GM21528 (cell line): ENCODE results near the gene SCRG1.

Source experiments
- ATAC-seq: cut with Tn5 transposase; IDR thresholded peaks from one replicate; pipeline ENCODE4 v1.9.1; 2021; ENCODE audit warnings: mild to moderate bottlenecking, moderate library complexity; ENCODE audit not compliant: unreplicated experiment, low FRiP score

SCRG1 gene

GRCh38 chr4:173398779-173399415 is at the start of gene SCRG1:
Gene SCRG1 (minus strand): TSS chr4:173399116. CDS start chr4:173391414, 7,702 bp downstream.
- no peak for ATAC-seq

GRCh38 chr4:173448103-173448502 is 49.2 kb upstream of the SCRG1 start:
- ATAC-seq: no peak

GRCh38 chr4:173446416-173446815 is 47.5 kb upstream of the SCRG1 start:
- peak; percentile 90 for ATAC-seq

GRCh38 chr4:173443121-173443520 is 44.2 kb upstream of the SCRG1 start:
- no peak for ATAC-seq

GRCh38 chr4:173442223-173442932 is 43.5 kb upstream of the SCRG1 start:
- ATAC-seq: no peak

GRCh38 chr4:173440888-173441287 is 42.0 kb upstream of the SCRG1 start:
- ATAC-seq: no peak

- ATAC-seq: no peak
These were observed 37.9 kb upstream of the SCRG1 start for GRCh38 chr4:173436771-173437265.

- ATAC-seq: no peak
These were observed 37.2 kb upstream of the SCRG1 start for GRCh38 chr4:173436149-173436579.

- ATAC-seq: no peak
These were observed 35.3 kb upstream of the SCRG1 start for GRCh38 chr4:173434231-173434630.

GRCh38 chr4:173433447-173433846 is 34.5 kb upstream of the SCRG1 start:
- no peak for ATAC-seq

- ATAC-seq: no peak
These were observed 33.5 kb upstream of the SCRG1 start for GRCh38 chr4:173432430-173432829.

GRCh38 chr4:173426064-173426463 is 27.1 kb upstream of the SCRG1 start:
- ATAC-seq: no peak

- no peak for ATAC-seq
These were observed 26.2 kb upstream of the SCRG1 start for GRCh38 chr4:173424899-173425805.

- no peak for ATAC-seq
These were observed 21.9 kb upstream of the SCRG1 start for GRCh38 chr4:173420801-173421200.

GRCh38 chr4:173420324-173420752 is 21.4 kb upstream of the SCRG1 start:
- peak; percentile 53 for ATAC-seq

- no peak for ATAC-seq
These were observed 19.7 kb upstream of the SCRG1 start for GRCh38 chr4:173418639-173419038.

GRCh38 chr4:173417833-173418232 is 18.9 kb upstream of the SCRG1 start:
- ATAC-seq: no peak

GRCh38 chr4:173415885-173416653 is 17.2 kb upstream of the SCRG1 start:
- ATAC-seq: no peak

GRCh38 chr4:173415092-173415491 is 16.2 kb upstream of the SCRG1 start:
- no peak for ATAC-seq

- no peak for ATAC-seq
These were observed 15.5 kb upstream of the SCRG1 start for GRCh38 chr4:173414456-173414855.
